HL-60 (cell line): ENCODE data around the gene THSD7B.

Experiments used
- CTCF ChIP-seq: IDR thresholded peaks from one replicate; pipeline ENCODE4 v1.5.1; 2011; ENCODE audit warnings: low read length, control low read depth, inconsistent platforms; ENCODE audit not compliant: insufficient read depth
- GABPA ChIP-seq: IDR thresholded peaks from 2 replicates; pipeline ENCODE4 v1.6.1; 2012; ENCODE audit warnings: low read depth
- REST ChIP-seq: IDR thresholded peaks from 2 replicates; pipeline ENCODE4 v1.6.1; 2012; ENCODE audit warnings: low read depth; ENCODE audit not compliant: insufficient replicate concordance

DNA sequence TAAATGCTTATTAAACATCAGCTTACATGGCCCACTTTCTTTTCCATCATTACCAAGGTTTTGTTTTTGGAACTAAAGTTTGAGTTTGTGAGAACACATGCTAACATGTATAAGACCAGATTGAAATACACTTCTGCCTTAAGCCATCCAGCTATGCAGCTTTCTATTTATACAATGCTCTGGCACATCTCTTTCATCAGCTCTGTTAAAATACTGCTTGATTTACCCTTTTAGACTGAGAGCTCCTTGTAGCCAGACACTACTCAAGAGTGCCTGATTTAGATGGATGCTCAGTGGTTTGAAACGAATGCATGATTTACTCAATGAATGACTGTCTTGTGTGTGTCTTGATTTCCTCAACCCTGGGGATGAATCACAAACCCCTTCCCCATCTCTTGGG lies 392.5 kb downstream of the THSD7B start:
- TF ChIP-seq CTCF, result no peak
- no peak for TF ChIP-seq GABPA
- no peak for TF ChIP-seq REST
